ENCODE results near the gene NEU2. TPM values are rescaled to one million over a fixed set of nuclear protein-coding genes. Genes with fewer than 3 reads are reported as not detected.

Gene NEU2
- total and polyA plus RNA-seq, 10 of the 15 experiments (the other 5 are each of a cell fraction or from before 2014, with no cell fraction given), result not detected

DNA sequence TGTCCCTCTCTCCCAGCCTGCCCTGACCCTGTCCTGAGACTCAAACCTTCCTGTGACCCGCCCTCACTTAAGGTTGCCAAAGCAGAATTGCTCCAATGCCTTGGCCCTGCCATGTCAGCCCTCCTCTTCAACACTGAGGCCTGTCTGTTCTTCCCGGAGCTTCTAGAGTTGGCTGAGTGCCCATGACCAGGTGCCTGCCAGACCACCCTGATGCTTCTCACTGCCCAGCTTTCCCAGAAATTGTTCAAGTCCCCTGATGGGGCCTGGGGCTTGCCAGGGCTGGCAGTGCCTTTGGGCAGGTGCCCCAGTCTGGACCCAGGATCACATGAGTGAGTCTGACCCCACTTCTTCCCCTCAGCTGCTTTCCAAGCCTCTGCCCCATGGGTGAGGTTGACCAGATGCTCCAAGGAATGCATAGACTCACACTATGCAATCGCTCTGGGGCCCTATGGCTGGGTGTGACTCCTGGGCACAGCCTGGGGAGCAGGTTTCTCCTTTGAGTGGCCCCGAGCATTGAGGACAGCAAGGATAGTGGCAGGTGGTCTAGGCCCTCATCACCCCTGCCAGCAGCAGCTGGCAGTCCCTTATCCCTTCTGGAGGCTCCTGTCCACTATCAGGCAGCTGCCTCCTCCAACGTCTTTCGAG, 24.6 kb downstream of the NEU2 start:
- CTCF ChIA-PET, result interaction anchor here (0.9 to 1.4 kb wide), 4 partner anchors 26 to 205 kb away, joined by 3 read pairs; no protein-coding TSS in a partner anchor
- SMC1A ChIA-PET (ENCODE audit: uncharacterized antibody, unreplicated experiment), result interaction anchor here (1.0 kb wide), 1 partner anchor 98 kb away, joined by 3 read pairs; no protein-coding TSS in a partner anchor
- Histone ChIP-seq H3K9ac (ENCODE audit: control insufficient read depth, insufficient read depth, low read length) (no peak overlapping the region), H3K4me2 (ENCODE audit: control insufficient read depth, insufficient read depth) (no peak overlapping the region), H3K9me3 (replicated peaks; ENCODE audit: control insufficient read depth, insufficient read depth, low read length) (no peaks in the 10 kb centered on the region), H3K36me3 (ENCODE audit: control insufficient read depth in 2 of 2, insufficient read depth in 2 of 2, low read length in 1 of 2) (no peaks in the 10 kb centered on the region; a peak in 1 of 4 replicates), H3K27ac (ENCODE audit: control insufficient read depth, insufficient read depth) (no peak overlapping the region), H3K4me3 (no peak overlapping the region), H3K27me3 (replicated peaks in 1 of 2; ENCODE audit: control insufficient read depth in 2 of 2, insufficient read depth in 2 of 2, low read length in 1 of 2) (no peaks in the 10 kb centered on the region), H3K79me2 (ENCODE audit: control insufficient read depth, insufficient read depth, low read length) (peaks cover 27% of the 10 kb centered on the region), H4K20me1 (ENCODE audit: control insufficient read depth, insufficient read depth) (no peaks in the 10 kb centered on the region), H3K4me1 (ENCODE audit: control insufficient read depth, insufficient read depth, low read length) (peaks cover 14% of the 10 kb centered on the region), H2AFZ (ENCODE audit: control insufficient read depth, low read depth, low read length) (no peak overlapping the region)
- intact Hi-C loops (cut with micrococcal nuclease; ENCODE audit: unreplicated experiment), result no loop called here
- ATAC-seq (no peak), DNase-seq (ENCODE audit: low read depth, low spot score) (no peak), FAIRE-seq (no peak)
- RAD21 ChIA-PET (ENCODE audit: unreplicated experiment), result interaction anchor here (1.0 kb wide), 1 partner anchor 166 kb away, joined by 3 read pairs; no protein-coding TSS in a partner anchor
- in situ Hi-C loops (cut with MboI), result no loop called here
- no TSS peak for BruUV-seq (replicated peaks)
- POLR2A ChIA-PET, result interaction anchor here (0.5 to 1.0 kb wide), 3 partner anchors 10 to 117 kb away, joined by 3 to 4 read pairs (median 4); no protein-coding TSS in a partner anchor
- TF ChIP-seq, protein P1, sequence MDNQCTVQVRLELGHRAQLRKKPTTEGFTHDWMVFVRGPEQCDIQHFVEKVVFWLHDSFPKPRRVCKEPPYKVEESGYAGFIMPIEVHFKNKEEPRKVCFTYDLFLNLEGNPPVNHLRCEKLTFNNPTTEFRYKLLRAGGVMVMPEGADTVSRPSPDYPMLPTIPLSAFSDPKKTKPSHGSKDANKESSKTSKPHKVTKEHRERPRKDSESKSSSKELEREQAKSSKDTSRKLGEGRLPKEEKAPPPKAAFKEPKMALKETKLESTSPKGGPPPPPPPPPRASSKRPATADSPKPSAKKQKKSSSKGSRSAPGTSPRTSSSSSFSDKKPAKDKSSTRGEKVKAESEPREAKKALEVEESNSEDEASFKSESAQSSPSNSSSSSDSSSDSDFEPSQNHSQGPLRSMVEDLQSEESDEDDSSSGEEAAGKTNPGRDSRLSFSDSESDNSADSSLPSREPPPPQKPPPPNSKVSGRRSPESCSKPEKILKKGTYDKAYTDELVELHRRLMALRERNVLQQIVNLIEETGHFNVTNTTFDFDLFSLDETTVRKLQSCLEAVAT (IDR thresholded peaks at IDR 0.05), result no peak
- TF ChIP-seq YBX1 (IDR thresholded peaks at IDR 0.05), result no peak
- no peak for TF ChIP-seq EED (IDR thresholded peaks at IDR 0.05; ENCODE audit: low read depth)
- TF ChIP-seq CHD2 (IDR thresholded peaks at IDR 0.05; ENCODE audit: borderline replicate concordance, low read depth, low read length), result no peak
- TF ChIP-seq, protein P2, sequence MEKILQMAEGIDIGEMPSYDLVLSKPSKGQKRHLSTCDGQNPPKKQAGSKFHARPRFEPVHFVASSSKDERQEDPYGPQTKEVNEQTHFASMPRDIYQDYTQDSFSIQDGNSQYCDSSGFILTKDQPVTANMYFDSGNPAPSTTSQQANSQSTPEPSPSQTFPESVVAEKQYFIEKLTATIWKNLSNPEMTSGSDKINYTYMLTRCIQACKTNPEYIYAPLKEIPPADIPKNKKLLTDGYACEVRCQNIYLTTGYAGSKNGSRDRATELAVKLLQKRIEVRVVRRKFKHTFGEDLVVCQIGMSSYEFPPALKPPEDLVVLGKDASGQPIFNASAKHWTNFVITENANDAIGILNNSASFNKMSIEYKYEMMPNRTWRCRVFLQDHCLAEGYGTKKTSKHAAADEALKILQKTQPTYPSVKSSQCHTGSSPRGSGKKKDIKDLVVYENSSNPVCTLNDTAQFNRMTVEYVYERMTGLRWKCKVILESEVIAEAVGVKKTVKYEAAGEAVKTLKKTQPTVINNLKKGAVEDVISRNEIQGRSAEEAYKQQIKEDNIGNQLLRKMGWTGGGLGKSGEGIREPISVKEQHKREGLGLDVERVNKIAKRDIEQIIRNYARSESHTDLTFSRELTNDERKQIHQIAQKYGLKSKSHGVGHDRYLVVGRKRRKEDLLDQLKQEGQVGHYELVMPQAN (conservative IDR thresholded peaks at IDR 0.05), result no peak
- TF ChIP-seq POLR2A (IDR thresholded peaks at IDR 0.05; ENCODE audit: low read depth, low read length), result no peak
- no peak for TF ChIP-seq SP1 (IDR thresholded peaks at IDR 0.05; ENCODE audit: low read depth, low read length)
- TF ChIP-seq, protein P3, sequence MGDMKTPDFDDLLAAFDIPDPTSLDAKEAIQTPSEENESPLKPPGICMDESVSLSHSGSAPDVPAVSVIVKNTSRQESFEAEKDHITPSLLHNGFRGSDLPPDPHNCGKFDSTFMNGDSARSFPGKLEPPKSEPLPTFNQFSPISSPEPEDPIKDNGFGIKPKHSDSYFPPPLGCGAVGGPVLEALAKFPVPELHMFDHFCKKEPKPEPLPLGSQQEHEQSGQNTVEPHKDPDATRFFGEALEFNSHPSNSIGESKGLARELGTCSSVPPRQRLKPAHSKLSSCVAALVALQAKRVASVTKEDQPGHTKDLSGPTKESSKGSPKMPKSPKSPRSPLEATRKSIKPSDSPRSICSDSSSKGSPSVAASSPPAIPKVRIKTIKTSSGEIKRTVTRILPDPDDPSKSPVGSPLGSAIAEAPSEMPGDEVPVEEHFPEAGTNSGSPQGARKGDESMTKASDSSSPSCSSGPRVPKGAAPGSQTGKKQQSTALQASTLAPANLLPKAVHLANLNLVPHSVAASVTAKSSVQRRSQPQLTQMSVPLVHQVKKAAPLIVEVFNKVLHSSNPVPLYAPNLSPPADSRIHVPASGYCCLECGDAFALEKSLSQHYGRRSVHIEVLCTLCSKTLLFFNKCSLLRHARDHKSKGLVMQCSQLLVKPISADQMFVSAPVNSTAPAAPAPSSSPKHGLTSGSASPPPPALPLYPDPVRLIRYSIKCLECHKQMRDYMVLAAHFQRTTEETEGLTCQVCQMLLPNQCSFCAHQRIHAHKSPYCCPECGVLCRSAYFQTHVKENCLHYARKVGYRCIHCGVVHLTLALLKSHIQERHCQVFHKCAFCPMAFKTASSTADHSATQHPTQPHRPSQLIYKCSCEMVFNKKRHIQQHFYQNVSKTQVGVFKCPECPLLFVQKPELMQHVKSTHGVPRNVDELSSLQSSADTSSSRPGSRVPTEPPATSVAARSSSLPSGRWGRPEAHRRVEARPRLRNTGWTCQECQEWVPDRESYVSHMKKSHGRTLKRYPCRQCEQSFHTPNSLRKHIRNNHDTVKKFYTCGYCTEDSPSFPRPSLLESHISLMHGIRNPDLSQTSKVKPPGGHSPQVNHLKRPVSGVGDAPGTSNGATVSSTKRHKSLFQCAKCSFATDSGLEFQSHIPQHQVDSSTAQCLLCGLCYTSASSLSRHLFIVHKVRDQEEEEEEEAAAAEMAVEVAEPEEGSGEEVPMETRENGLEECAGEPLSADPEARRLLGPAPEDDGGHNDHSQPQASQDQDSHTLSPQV (IDR thresholded peaks at IDR 0.05), result no peak
- no peak for TF ChIP-seq TARDBP (IDR thresholded peaks at IDR 0.05; ENCODE audit: borderline replicate concordance)
- no peak for TF ChIP-seq BHLHE40 (IDR thresholded peaks at IDR 0.05; ENCODE audit: borderline replicate concordance in 1 of 2, low read depth in 2 of 2, low read length in 1 of 2)
- TF ChIP-seq ZNF207 (IDR thresholded peaks at IDR 0.05; ENCODE audit: borderline replicate concordance), result no peak
- 73% methylated on average over 6 of the region's 6 CpGs for WGBS (ENCODE audit: insufficient coverage, insufficient replicate concordance, low lambda C conversion rate, missing lambda C conversion rate)
